IPS-15b (cell line): ENCODE measurements around the gene SYT6.
A peak's percentile ranks its signal among the peaks of the same experiment; 100 is the strongest.

ENCODE experiments used
- H3K27me3 ChIP-seq: one replicate; pipeline ENCODE4 v1.6.1; 2013; ENCODE audit warnings: low read length; ENCODE audit not compliant: control insufficient read depth, insufficient read depth
- H3K36me3 ChIP-seq: one replicate; pipeline ENCODE4 v1.6.1; 2013; ENCODE audit warnings: low read length; ENCODE audit not compliant: control insufficient read depth, insufficient read depth
- H3K4me1 ChIP-seq: one replicate; pipeline ENCODE4 v1.6.1; 2013; ENCODE audit warnings: mild to moderate bottlenecking, low read length; ENCODE audit not compliant: control insufficient read depth, insufficient read depth
- H3K4me3 ChIP-seq: one replicate; pipeline ENCODE4 v1.5.1; 2013; ENCODE audit warnings: low read depth, low read length
- H3K9ac ChIP-seq: one replicate; pipeline ENCODE4 v1.6.1; 2013; ENCODE audit warnings: low read depth, mild to moderate bottlenecking, low read length
- H3K9me3 ChIP-seq: one replicate; pipeline ENCODE4 v1.6.1; 2013; ENCODE audit warnings: mild to moderate bottlenecking, low read length; ENCODE audit not compliant: control insufficient read depth, insufficient read depth

SYT6 gene, protein sequence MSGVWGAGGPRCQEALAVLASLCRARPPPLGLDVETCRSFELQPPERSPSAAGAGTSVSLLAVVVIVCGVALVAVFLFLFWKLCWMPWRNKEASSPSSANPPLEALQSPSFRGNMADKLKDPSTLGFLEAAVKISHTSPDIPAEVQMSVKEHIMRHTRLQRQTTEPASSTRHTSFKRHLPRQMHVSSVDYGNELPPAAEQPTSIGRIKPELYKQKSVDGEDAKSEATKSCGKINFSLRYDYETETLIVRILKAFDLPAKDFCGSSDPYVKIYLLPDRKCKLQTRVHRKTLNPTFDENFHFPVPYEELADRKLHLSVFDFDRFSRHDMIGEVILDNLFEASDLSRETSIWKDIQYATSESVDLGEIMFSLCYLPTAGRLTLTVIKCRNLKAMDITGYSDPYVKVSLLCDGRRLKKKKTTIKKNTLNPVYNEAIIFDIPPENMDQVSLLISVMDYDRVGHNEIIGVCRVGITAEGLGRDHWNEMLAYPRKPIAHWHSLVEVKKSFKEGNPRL

DNA sequence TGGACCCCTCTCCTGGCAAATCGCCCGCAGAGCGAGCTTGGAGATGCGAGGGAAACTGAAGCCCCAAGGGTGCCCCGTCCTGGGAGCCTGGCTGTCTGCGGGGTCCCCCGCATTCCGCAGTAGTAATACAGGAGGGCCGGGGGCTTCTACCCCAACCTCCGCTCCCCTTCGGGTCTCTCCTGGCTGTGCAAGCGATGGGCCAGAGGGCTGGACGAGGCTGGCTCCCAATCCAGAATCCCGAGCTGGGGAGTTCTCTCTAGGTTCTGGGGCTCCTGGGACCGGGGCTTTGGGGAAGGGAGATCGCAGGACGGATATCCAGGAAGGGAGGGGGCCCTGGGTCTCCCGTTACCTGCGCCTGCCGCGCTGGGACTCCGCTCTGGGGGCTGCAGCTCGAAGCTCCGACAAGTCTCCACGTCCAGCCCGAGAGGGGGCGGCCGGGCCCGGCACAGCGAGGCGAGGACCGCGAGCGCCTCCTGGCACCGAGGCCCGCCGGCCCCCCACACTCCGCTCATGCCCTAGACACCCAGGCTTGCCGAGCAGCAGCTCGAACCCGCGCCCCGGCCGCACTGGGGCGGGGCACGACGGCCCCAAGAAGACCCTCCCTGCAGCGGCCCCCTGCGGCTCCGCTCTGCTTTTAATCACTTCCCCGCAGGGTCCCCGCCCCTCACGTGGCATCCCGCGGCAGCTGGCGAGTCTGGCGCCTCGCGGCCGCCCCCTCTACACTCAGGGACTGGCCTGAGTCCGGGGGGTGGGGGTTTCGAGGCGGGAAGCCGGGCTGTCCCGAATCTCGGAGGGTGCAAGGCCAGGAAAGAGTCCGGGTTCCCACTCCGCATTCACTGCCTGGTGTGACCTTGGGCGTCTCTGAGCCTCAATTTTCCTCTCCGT, at the start of gene SYT6:
SYT6 (minus strand) TSS at position 609 of the 885 bp plus-strand sequence; CDS start at position 512, 97 bp downstream.
- Histone ChIP-seq H3K27me3 (peaks cover 34% of the 10 kb centered on the region), H3K4me1 (peaks cover 30% of the 10 kb centered on the region), H3K9ac (peak within 1 kb of the TSS; percentile 92), H3K9me3 (no peaks in the 10 kb centered on the region), H3K36me3 (no peaks in the 10 kb centered on the region), H3K4me3 (peak within 1 kb of the TSS; percentile 79)

DNA sequence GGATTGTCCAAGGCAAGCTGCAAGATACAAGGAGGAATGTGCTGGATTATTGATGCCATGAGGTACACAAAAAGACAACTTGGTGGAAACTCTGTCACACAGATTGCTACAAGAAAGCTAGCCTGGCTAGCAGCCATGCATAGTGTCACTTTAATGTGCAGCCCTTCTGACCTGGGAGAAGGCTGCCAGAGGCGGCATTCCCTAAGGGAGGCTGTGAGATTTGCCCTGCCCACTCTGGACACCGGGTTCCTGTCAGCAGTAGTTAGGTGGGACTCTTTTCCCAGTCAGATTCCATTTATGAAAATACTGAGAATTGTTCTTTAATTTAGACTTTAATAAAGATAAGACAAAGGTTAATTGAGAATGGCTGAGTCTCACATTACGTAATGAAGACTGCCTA, 47.8 kb upstream of the SYT6 start:
- no peaks in the 10 kb centered on the region for H3K4me1 ChIP-seq
- no peaks in the 10 kb centered on the region for H3K9me3 ChIP-seq
- H3K4me3 ChIP-seq, result no peak overlapping the region
- no peak overlapping the region for H3K9ac ChIP-seq
- no peaks in the 10 kb centered on the region for H3K36me3 ChIP-seq
- peaks cover 25% of the 10 kb centered on the region for H3K27me3 ChIP-seq

DNA sequence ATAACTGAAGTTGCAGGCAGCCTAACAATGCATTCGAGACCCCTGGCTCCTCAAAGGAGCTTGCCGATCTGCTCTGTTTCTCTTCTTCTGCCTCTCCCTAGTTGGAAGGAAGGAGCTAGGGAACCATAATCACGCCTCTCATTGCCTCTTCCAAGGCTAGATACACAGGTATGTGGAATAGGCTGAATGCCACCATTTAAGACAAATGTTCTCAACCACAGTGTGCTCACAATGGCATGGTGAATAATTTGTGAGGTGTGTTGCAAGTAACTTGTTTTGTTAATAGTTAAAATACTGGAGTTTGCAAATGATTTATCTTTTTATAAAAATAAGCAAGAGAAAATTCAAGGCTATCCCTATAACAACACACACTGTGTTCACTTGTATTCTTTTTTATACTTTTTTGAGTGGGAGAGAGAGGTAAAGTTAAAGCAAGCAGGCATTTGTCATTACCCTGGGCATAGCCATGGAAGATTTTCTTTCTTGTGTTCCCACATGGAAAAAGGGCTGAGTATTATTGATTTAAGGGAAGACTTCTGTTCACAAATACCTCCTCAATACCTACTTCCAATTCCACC, 45.4 kb upstream of the SYT6 start:
- Histone ChIP-seq H3K4me3 (no peak overlapping the region), H3K9ac (no peak overlapping the region), H3K36me3 (no peaks in the 10 kb centered on the region), H3K9me3 (no peaks in the 10 kb centered on the region), H3K27me3 (peaks cover 33% of the 10 kb centered on the region), H3K4me1 (no peaks in the 10 kb centered on the region)

DNA sequence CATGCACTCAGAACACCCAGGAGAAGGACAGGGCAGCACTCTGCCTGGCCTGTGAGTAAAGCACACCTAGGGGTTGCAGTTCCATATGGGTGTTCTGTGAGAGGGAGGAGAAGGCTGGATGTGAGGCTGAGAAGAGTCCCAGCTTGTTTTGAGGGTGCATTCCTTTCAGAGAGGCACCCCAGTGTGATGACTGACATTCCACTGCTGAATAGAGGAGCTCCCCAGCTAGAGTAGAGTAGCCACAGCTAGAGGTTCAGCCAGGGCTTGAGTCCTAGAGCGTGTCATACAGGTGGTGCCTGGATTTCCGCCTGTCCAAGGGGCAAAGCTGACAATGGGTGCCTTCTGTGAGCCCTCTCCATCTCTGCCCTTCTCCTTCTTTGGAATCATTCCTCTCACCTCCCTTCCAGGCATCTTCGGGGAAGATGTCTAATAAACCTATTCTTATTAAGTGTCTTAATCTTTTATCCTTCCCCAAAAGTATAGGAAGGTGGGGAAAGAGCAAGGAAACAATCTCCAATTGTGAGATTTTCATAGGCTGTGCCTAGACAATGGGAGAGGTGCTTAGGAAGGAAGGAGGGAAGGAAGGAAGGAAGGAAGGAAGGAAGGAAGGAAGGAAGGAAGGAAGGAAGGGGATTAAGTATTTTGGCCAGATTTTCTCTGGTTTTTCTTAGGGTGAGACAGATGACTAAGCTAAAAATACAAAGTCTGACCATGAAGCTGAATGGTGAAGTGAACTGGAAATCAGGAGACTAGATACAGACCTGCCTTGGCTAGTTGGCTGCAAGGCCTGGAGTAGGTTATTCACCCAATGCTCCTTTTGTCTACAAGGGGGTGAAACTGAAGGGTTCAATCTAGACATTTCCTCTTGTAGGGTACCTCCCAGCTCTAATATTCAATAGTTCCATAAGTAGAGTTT, 43.6 kb upstream of the SYT6 start:
- peaks cover 22% of the 10 kb centered on the region for H3K27me3 ChIP-seq
- H3K36me3 ChIP-seq, result no peaks in the 10 kb centered on the region
- H3K9ac ChIP-seq, result no peak overlapping the region
- no peak overlapping the region for H3K4me3 ChIP-seq
- no peaks in the 10 kb centered on the region for H3K9me3 ChIP-seq
- no peaks in the 10 kb centered on the region for H3K4me1 ChIP-seq

DNA sequence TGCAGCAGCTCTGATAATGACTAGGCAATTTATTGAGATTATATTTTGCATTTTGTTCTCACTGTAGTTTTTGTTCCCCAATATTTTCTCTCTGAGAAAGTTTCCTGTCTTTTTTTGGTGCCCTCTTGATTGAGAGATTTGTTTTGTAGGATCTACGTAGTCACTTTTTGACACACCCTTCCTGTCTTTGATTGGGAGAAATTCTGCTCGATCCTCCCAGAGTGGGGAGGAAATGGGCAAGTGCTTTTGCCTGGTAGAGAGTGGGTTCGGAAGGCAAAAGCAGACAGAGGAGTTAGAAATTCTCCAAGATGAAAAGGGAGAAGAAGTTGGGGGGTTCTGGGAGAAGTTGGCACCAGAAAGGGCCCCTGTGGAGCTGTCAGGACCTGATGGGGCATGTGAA, 42.1 kb upstream of the SYT6 start:
- Histone ChIP-seq H3K9ac (no peak overlapping the region), H3K9me3 (no peaks in the 10 kb centered on the region), H3K4me1 (no peaks in the 10 kb centered on the region), H3K27me3 (peaks cover 15% of the 10 kb centered on the region), H3K4me3 (no peak overlapping the region), H3K36me3 (no peaks in the 10 kb centered on the region)

DNA sequence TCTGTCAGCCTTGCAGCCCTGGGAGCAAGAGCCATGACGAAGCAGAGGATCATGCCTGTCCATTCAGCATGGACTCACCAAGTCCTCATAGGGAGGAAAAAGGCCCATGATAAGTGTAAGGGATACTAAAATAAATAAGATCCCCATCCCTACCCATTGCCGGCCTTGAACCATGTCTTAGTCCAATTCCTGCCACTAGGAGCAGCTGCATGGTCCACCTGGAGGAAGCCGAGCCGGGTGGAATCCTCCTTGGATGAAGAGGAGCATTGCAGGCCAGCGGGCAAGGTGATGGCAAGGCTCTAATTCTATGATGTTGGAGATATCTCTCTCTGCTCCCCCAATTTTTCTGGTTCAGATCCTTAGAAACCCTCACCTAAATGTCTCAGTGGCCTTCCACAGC, 38.7 kb upstream of the SYT6 start:
- no peak overlapping the region for H3K9ac ChIP-seq
- peaks cover 15% of the 10 kb centered on the region for H3K27me3 ChIP-seq
- no peaks in the 10 kb centered on the region for H3K36me3 ChIP-seq
- no peak overlapping the region for H3K4me3 ChIP-seq
- H3K4me1 ChIP-seq, result peaks cover 2% of the 10 kb centered on the region
- H3K9me3 ChIP-seq, result no peaks in the 10 kb centered on the region

DNA sequence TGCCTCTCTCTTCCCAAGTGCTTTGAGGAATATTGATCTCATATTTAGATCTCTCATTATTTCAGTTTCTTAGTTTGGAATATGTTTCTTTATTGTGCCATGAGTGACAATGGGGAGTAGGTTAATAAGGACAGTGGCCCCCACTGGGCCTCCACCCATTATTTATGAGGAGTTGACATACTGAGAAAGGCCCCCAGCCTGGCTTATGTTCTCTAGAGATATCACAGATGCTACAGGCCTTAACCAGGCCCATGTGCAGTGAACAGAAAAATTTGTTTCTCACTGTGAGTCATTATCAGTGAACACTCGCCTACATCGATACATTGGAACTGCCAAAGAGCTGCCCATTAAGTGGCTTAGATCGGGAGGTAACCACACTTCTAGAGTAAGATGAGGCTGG, 35.7 kb upstream of the SYT6 start:
- no peaks in the 10 kb centered on the region for H3K36me3 ChIP-seq

DNA sequence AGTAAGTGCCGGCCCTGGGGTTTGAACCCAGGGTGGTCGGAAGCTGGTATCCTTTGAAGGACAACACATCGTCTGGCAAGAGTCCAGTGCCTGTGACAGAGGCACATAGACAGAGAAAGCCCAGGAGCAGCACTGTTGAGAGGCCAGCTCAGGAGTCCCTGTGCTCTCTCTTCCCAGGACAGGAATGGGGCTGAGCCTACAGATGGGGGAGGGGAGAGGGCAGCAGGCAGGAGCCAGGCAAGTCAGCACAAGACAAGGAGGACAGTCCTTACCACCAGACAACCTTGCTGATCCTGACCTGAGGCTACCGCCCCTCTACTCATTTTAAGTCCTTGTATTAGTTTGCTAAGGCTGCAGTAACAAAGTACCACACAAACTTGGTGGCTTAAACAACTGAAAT, 27.7 kb upstream of the SYT6 start:
- no peak overlapping the region for H3K4me3 ChIP-seq
- no peaks in the 10 kb centered on the region for H3K9me3 ChIP-seq

More for the DNA sequence above, 35.7 kb upstream of the SYT6 start:
- no peak overlapping the region for H3K9ac ChIP-seq
- no peak overlapping the region for H3K4me3 ChIP-seq
- H3K9me3 ChIP-seq, result no peaks in the 10 kb centered on the region
- peaks cover 4% of the 10 kb centered on the region for H3K27me3 ChIP-seq
- peaks cover 2% of the 10 kb centered on the region for H3K4me1 ChIP-seq

DNA sequence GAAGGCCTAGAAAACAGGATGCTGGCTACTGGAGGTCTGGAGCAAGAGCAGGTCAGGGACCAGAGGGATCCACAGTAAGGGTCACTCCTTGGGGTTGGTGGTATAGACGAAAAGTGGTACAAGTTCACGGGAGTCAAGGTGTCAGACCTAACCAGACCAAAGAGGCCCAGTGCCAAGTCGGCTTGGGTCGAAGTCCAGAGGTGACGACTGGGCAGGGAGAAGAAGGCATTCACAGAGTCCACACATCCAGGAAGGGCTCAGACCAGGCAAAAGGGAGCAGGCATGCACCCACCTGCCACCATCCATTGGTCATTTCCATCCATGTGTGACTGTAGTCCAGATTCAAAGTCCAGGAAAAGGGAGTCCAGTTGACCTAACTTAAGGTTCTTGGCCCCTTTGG, 27.1 kb upstream of the SYT6 start:
- Histone ChIP-seq H3K36me3 (no peaks in the 10 kb centered on the region), H3K9me3 (no peaks in the 10 kb centered on the region), H3K9ac (no peak overlapping the region), H3K4me1 (no peaks in the 10 kb centered on the region), H3K27me3 (no peaks in the 10 kb centered on the region), H3K4me3 (no peak overlapping the region)

More for the DNA sequence above, 27.7 kb upstream of the SYT6 start:
- Histone ChIP-seq H3K27me3 (no peaks in the 10 kb centered on the region), H3K36me3 (no peaks in the 10 kb centered on the region), H3K9ac (no peak overlapping the region), H3K4me1 (no peaks in the 10 kb centered on the region)

DNA sequence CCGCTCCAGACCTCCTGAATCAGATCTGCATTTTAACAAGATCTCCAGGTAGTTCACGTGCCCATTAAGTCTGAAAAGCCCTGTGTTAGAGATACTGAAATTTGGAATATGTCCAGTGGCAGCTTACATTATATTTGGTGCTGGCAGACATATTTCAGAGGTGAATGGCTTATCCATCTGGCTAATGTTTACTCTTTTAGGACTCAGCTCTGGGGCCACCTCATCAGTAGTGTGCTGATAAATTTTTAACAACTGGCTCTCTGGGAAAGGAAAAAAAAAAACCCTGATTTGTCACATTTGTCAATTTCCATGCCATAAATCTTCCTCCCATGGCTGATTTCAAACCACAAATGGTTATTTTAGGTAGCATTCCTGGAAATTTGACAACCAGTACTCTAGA, 25.3 kb upstream of the SYT6 start:
- Histone ChIP-seq H3K9ac (no peak overlapping the region), H3K4me3 (no peak overlapping the region), H3K4me1 (no peaks in the 10 kb centered on the region), H3K9me3 (no peaks in the 10 kb centered on the region), H3K36me3 (no peaks in the 10 kb centered on the region), H3K27me3 (no peaks in the 10 kb centered on the region)

DNA sequence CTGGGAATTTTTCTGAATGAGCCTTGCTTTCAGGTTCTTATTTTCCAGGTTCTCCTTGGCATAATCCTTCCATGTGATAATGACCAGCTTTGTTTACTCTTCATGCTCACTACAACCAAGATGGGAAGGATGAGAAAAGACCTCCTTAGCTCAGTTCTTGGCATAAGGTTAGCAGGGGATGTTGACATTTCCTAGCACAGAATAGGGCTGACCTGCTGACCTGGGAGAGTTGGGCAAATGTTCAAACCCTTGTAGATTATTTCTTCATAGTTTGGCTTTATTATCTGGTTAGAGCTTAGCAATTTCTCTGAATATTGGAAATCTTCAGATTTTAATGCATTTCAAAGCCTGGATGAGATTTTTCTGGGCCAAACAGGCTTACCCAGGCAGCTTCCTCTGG, 23.6 kb upstream of the SYT6 start:
- Histone ChIP-seq H3K4me1 (no peaks in the 10 kb centered on the region), H3K36me3 (no peaks in the 10 kb centered on the region), H3K9me3 (no peaks in the 10 kb centered on the region), H3K9ac (no peak overlapping the region), H3K4me3 (no peak overlapping the region), H3K27me3 (peaks cover 4% of the 10 kb centered on the region)
